A673 (cell line): ENCODE measurements around the gene ANAPC2. TPM values are rescaled to one million over a fixed set of nuclear protein-coding genes. Genes with fewer than 3 reads are reported as not detected.

ENCODE experiments used
- BruUV-seq: library from RNA; stranded (reverse); fragments of 400-500 nt; replicated peaks from 2 replicates; lab custom pipeline; 2021; lab: Mats Ljungman, UMichigan
- CTCF ChIA-PET: fragments of 300-600 bp; sonication (Branson Sonifier 250); formaldehyde crosslinking; loops from one replicate; lab custom pipeline; 2022; ENCODE audit warnings: antibody characterized with exemption; lab: Charles Lee
- POLR2A ChIA-PET: fragments of 300-600 bp; sonication (Branson Sonifier 250); formaldehyde crosslinking; loops from one replicate; lab custom pipeline; 2022; ENCODE audit warnings: antibody characterized with exemption; ENCODE audit not compliant: low non-redundant PET; lab: Charles Lee
- DNase-seq: peaks from one replicate; pipeline ENCODE4 v3.0.0-alpha.2; 2015; ENCODE audit warnings: low spot score
- H3K27ac ChIP-seq: fragments of 200-600 bp; sonication (generic); 2 replicates; pipeline ENCODE4 v1.5.1; 2016; ENCODE audit warnings: mixed run types, low read depth, mild to moderate bottlenecking, mixed read lengths, antibody characterized with exemption, low read length; ENCODE audit not compliant: poor library complexity, severe bottlenecking
- H3K27me3 ChIP-seq: fragments of 200-600 bp; sonication (generic); replicated peaks from 2 replicates; pipeline ENCODE4 v1.6.1; 2017; ENCODE audit warnings: mixed run types, low read depth, mild to moderate bottlenecking, mixed read lengths, antibody characterized with exemption, low read length; ENCODE audit not compliant: insufficient read depth, poor library complexity
- H3K36me3 ChIP-seq: fragments of 200-600 bp; sonication (generic); 2 replicates; pipeline ENCODE4 v1.6.1; 2016; ENCODE audit warnings: mixed run types, mild to moderate bottlenecking, mixed read lengths, antibody characterized with exemption, low read length; ENCODE audit not compliant: insufficient read depth, poor library complexity, severe bottlenecking
- H3K4me1 ChIP-seq: fragments of 200-600 bp; sonication (generic); 2 replicates; pipeline ENCODE4 v1.6.1; 2017; ENCODE audit warnings: mixed run types, mild to moderate bottlenecking, mixed read lengths, antibody characterized with exemption, low read length; ENCODE audit not compliant: insufficient read depth, poor library complexity, severe bottlenecking
- H3K4me3 ChIP-seq: fragments of 200-600 bp; sonication (generic); 2 replicates; pipeline ENCODE4 v1.5.1; 2016; ENCODE audit warnings: low read depth, mixed run types, mild to moderate bottlenecking, mixed read lengths, low read length; ENCODE audit not compliant: poor library complexity, severe bottlenecking
- H3K9me3 ChIP-seq: fragments of 200-600 bp; sonication (generic); 2 replicates; pipeline ENCODE4 v1.6.1; 2016; ENCODE audit warnings: mixed run types, low read depth, mild to moderate bottlenecking, mixed read lengths, antibody characterized with exemption, low read length; ENCODE audit not compliant: poor library complexity, severe bottlenecking
- CTCF ChIP-seq: fragments of 300-800, 200-600 bp; sonication (generic); conservative IDR thresholded peaks from 2 replicates; pipeline ENCODE4 v1.5.1; 2017; ENCODE audit warnings: low read depth, mild to moderate bottlenecking, antibody characterized with exemption, low read length, moderate library complexity, mixed read lengths
- EZH2 ChIP-seq: fragments of 200-600 bp; sonication (generic); IDR thresholded peaks from 2 replicates; pipeline ENCODE4 v1.6.1; 2017; ENCODE audit warnings: borderline replicate concordance, low read depth, mild to moderate bottlenecking, mixed read lengths, antibody characterized with exemption, low read length; ENCODE audit not compliant: poor library complexity, severe bottlenecking
- intact Hi-C: fragments of 100-400 bp; cut with micrococcal nuclease; formaldehyde crosslinking; loops from one replicate; pipeline ENCODE4 v1.10.0; 2022; ENCODE audit not compliant: unreplicated experiment
- total RNA-seq: library from RNA; stranded (reverse); gene quantifications from 2 replicates; pipeline ENCODE4 v1.2.3, GENCODE V29; 2021

ANAPC2 gene
- total RNA-seq, 1 experiment from 2014 or later = 49.6 TPM

- intact Hi-C loops = no loop called here
- Histone ChIP-seq H3K27ac (no peak within 1 kb of the TSS), H3K27me3 (peaks cover 64% of the 10 kb centered on the region), H3K4me1 (peaks cover 1% of the 10 kb centered on the region), H3K4me3 (peak within 1 kb of the TSS; percentile 32), H3K36me3 (no peaks in the 10 kb centered on the region), H3K9me3 (no peaks in the 10 kb centered on the region)
- no TSS peak for BruUV-seq
- ChIA-PET CTCF (no interaction called here), POLR2A (no interaction called here)
- TF ChIP-seq CTCF (no peak), EZH2 (peak; percentile 0)
- DNase-seq = no peak
Measured at GRCh38 chr9:137169896-137170358, 18.4 kb downstream of the ANAPC2 start, which contains the start of gene LRRC26. Gene LRRC26, minus strand, starts transcription at chr9:137170051. Its CDS starts 108 bp downstream, at chr9:137169943.

- DNase-seq = peak; percentile 69
Measured at GRCh38 chr9:137168904-137169856, 19.2 kb downstream of the ANAPC2 start.

GRCh38 chr9:137168573-137168903 is 19.8 kb downstream of the ANAPC2 start:
- CTCF ChIA-PET = interaction anchor here (0.7 kb wide), 1 partner anchor 59 kb away, joined by 3 read pairs; the partner anchor contains the start of gene RNF224
- intact Hi-C loops = no loop called here
- Histone ChIP-seq H3K27me3 (peaks cover 77% of the 10 kb centered on the region), H3K4me3 (peak overlapping the region; percentile 32), H3K36me3 (no peaks in the 10 kb centered on the region), H3K27ac (no peak overlapping the region), H3K4me1 (no peaks in the 10 kb centered on the region), H3K9me3 (no peaks in the 10 kb centered on the region)
- POLR2A ChIA-PET = no interaction called here
- no TSS peak for BruUV-seq
- no peak for DNase-seq
- TF ChIP-seq EZH2 = peak; percentile 57
- no peak for TF ChIP-seq CTCF

More at GRCh38 chr9:137168904-137169856, 19.2 kb downstream of the ANAPC2 start:
- H3K27me3 ChIP-seq = peaks cover 72% of the 10 kb centered on the region
- H3K36me3 ChIP-seq = no peaks in the 10 kb centered on the region
- ChIA-PET POLR2A (no interaction called here), CTCF (interaction anchor here (0.7 kb wide), 1 partner anchor 58 kb away, joined by 3 read pairs; the partner anchor contains the start of gene RNF224)
- no peaks in the 10 kb centered on the region for H3K9me3 ChIP-seq
- H3K4me1 ChIP-seq = no peaks in the 10 kb centered on the region
- no TSS peak for BruUV-seq
- peak overlapping the region; percentile 32 for H3K4me3 ChIP-seq
- TF ChIP-seq CTCF (no peak), EZH2 (peak; percentile 78)
- intact Hi-C loops = no loop called here
- H3K27ac ChIP-seq = no peak overlapping the region
